ENCODE data around the gene MT1H. TPM values are rescaled to one million over a fixed set of nuclear protein-coding genes. Genes with fewer than 3 reads are reported as not detected.

The MT1H gene
- total RNA-seq, 4 donors from 2014 or later = not detected

- TF ChIP-seq POLR2A (IDR thresholded peaks at IDR 0.05) = no peak
- no peak for TF ChIP-seq POLR2AphosphoS5 (IDR thresholded peaks at IDR 0.05)
- no peak for TF ChIP-seq EP300 (IDR thresholded peaks at IDR 0.05)
- TF ChIP-seq CTCF (IDR thresholded peaks at IDR 0.05) = no peak
- peaks cover 0 to 11% (median 3%) of the 10 kb centered on the region in 3 donors for H3K4me1 ChIP-seq
- no peak for ATAC-seq
- H3K9me3 ChIP-seq = no peaks in the 10 kb centered on the region
- H3K27ac ChIP-seq = no peak overlapping the region
- peaks cover 32% of the 10 kb centered on the region for H3K27me3 ChIP-seq
- 72 to 76% methylated on average over 6 to 7 of the region's 7 CpGs for WGBS, 2 donors (ENCODE audit: low coverage in 1 of 2)
- no peaks in the 10 kb centered on the region for H3K36me3 ChIP-seq
- no peak overlapping the region for H3K4me3 ChIP-seq
Observed at GRCh38 chr16:56653218-56653617, 16.4 kb upstream of the MT1H start.

- 0% methylated on average over 1 of the region's 46 CpGs; no CpG with 5 or more reads in 1 of the 2 donors for WGBS, 2 donors (ENCODE audit: low coverage in 1 of 2)
- H3K27me3 ChIP-seq = peaks cover 57% of the 10 kb centered on the region
- H3K4me3 ChIP-seq = peak within 1 kb of the TSS; percentile 24 to 55
- H3K36me3 ChIP-seq = no peaks in the 10 kb centered on the region
- ATAC-seq = peak; percentile 77
- no peaks in the 10 kb centered on the region for H3K9me3 ChIP-seq
- peak within 1 kb of the TSS in 3 of 4 donors; percentile 38 to 68 (median 47) for H3K27ac ChIP-seq
- TF ChIP-seq CTCF (IDR thresholded peaks at IDR 0.05) = no peak
- no peak for TF ChIP-seq EP300 (IDR thresholded peaks at IDR 0.05)
- no peak for TF ChIP-seq POLR2A (IDR thresholded peaks at IDR 0.05)
- TF ChIP-seq POLR2AphosphoS5 (IDR thresholded peaks at IDR 0.05) = no peak
- peaks cover 0 to 22% (median 4%) of the 10 kb centered on the region in 3 donors for H3K4me1 ChIP-seq
Observed at GRCh38 chr16:56657555-56658326, 11.9 kb upstream of the MT1H start, which contains the start of gene MT1F. Gene MT1F (plus strand): TSS chr16:56657959. CDS start chr16:56658059, 100 bp downstream.

GRCh38 chr16:56658327-56658875 is 11.2 kb upstream of the MT1H start:
- TF ChIP-seq EP300 (IDR thresholded peaks at IDR 0.05) = no peak
- no peak for TF ChIP-seq POLR2A (IDR thresholded peaks at IDR 0.05)
- no peak for TF ChIP-seq CTCF (IDR thresholded peaks at IDR 0.05)
- no peak for TF ChIP-seq POLR2AphosphoS5 (IDR thresholded peaks at IDR 0.05)
- WGBS, 2 donors (ENCODE audit: low coverage in 1 of 2) = 8 to 80% methylated on average over 1 to 2 of the region's 10 CpGs
- Histone ChIP-seq H3K4me3 (peak overlapping the region in 1 of 2 donors; percentile 55), H3K27me3 (peaks cover 64% of the 10 kb centered on the region), H3K4me1 (peaks cover 0 to 28% (median 8%) of the 10 kb centered on the region in 3 donors), H3K36me3 (no peaks in the 10 kb centered on the region), H3K9me3 (no peaks in the 10 kb centered on the region), H3K27ac (peak overlapping the region in 1 of 4 donors; percentile 68)
- ATAC-seq = no peak

- peaks cover 0 to 26% (median 8%) of the 10 kb centered on the region in 3 donors for H3K4me1 ChIP-seq
- H3K27me3 ChIP-seq = peaks cover 100% of the 10 kb centered on the region
- H3K27ac ChIP-seq = no peak overlapping the region
- H3K36me3 ChIP-seq = no peaks in the 10 kb centered on the region
- ATAC-seq = no peak
- 22 to 25% methylated on average over 8 to 9 of the region's 48 CpGs for WGBS, 2 donors (ENCODE audit: low coverage in 1 of 2)
- no peaks in the 10 kb centered on the region for H3K9me3 ChIP-seq
- TF ChIP-seq POLR2A (IDR thresholded peaks at IDR 0.05) (no peak), EP300 (IDR thresholded peaks at IDR 0.05) (no peak), POLR2AphosphoS5 (IDR thresholded peaks at IDR 0.05) (no peak), CTCF (IDR thresholded peaks at IDR 0.05) (no peak)
- peak overlapping the region in 1 of 2 donors; percentile 24 for H3K4me3 ChIP-seq
Observed at GRCh38 chr16:56662357-56663354, 7.0 kb upstream of the MT1H start.
